Fibroblast of lung (primary cell): Measurements from ENCODE around the gene MRPL37.

Experiments used
- EZH2 ChIP-seq: IDR thresholded peaks from 2 replicates; pipeline ENCODE4 v1.5.1; 2012; ENCODE audit warnings: low read length, control low read depth, mild to moderate bottlenecking; ENCODE audit errors: missing control alignments
- TF ChIP-seq, protein P1 (sequence below), 2 donors: IDR thresholded peaks in 1 of 2; conservative IDR thresholded peaks in 1 of 2; 1 replicate in 1 of 2; 2 replicates in 1 of 2; pipeline ENCODE4 v1.5.1; 2011 to 2012; ENCODE audit warnings: low read length in 2 of 2, control low read depth in 1 of 2, inconsistent platforms in 1 of 2, low read depth in 1 of 2, mild to moderate bottlenecking in 1 of 2

DNA sequence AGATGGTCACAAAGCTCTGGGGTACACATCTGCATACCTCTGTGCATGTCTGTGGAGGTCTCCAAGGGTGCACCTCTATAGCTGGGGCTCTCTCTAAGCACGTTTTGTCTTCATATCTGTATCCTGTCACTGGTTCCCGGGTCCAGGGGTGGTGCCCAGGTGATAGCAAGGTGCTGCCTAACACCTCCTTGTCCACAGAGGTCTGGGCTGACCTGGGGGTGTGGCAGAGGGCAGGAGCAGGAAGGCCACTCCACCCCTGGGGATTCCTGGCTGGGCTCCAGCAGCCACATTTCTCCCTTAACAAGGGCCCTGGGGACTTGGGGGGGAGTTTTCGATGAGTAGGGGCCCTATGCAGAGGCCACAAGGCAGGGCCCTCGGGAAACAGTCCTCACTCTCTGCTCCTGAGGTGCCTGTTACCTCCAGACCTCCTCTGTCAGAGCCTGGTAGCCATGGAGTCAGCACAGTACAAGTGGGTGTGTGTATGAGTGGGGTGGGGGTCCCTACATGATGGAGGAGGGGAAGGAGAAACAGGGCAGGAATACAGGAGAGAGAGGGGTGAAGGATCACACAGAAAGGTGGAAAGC is 40.1 kb upstream of the MRPL37 start:
- TF ChIP-seq, protein P1, sequence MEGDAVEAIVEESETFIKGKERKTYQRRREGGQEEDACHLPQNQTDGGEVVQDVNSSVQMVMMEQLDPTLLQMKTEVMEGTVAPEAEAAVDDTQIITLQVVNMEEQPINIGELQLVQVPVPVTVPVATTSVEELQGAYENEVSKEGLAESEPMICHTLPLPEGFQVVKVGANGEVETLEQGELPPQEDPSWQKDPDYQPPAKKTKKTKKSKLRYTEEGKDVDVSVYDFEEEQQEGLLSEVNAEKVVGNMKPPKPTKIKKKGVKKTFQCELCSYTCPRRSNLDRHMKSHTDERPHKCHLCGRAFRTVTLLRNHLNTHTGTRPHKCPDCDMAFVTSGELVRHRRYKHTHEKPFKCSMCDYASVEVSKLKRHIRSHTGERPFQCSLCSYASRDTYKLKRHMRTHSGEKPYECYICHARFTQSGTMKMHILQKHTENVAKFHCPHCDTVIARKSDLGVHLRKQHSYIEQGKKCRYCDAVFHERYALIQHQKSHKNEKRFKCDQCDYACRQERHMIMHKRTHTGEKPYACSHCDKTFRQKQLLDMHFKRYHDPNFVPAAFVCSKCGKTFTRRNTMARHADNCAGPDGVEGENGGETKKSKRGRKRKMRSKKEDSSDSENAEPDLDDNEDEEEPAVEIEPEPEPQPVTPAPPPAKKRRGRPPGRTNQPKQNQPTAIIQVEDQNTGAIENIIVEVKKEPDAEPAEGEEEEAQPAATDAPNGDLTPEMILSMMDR (conservative IDR thresholded peaks at IDR 0.05 in 1 of 2, IDR thresholded peaks at IDR 0.05 in 1 of 2; ENCODE audit: low read depth in 1 of 2, low read length in 2 of 2) = no peak
- no peak for TF ChIP-seq EZH2
